K562 (cell line): ENCODE data around the gene TIFAB. TPM values are rescaled to one million over a fixed set of nuclear protein-coding genes. Genes with fewer than 3 reads are reported as not detected.

Experiments
- ATAC-seq: fragments of 200-7000 bp; cut with Tn5 transposase; 3 replicates; pipeline ENCODE4 v1.9.1; 2020; ENCODE audit warnings: moderate library complexity
- BruUV-seq: library from RNA; stranded (reverse); fragments of 400-500 nt; replicated peaks from 2 replicates; lab custom pipeline; 2021; lab: Mats Ljungman, UMichigan
- CTCF ChIA-PET: fragments of 300-600 bp; formaldehyde crosslinking; extraction: SDS; loops from one replicate; lab custom pipeline; 2021; ENCODE audit warnings: low intra/inter-chr PET ratio; lab: Yijun Ruan, JAX
- POLR2A ChIA-PET: fragments of 300-600, 350-650 bp; sonication (Branson Sonifier 250); formaldehyde crosslinking; extraction: SDS; loops from one replicate; lab custom pipeline; 2021; ENCODE audit warnings: antibody characterized with exemption, inconsistent platforms; lab: Yijun Ruan, JAX
- DNase-seq, 4 experiments: peaks; one replicate each; pipeline versions ENCODE4 v3.0.0 to v3.0.0-alpha.2; 2011 to 2018; ENCODE audit warnings: low spot score in 3 of 4, mixed read lengths in 3 of 4; ENCODE audit errors: extremely low read depth in 1 of 4
- FAIRE-seq: peaks from 2 replicates; lab custom pipeline; 2011; peaks lifted over from hg19 to GRCh38; lab: Jason Lieb, UNC
- H2AFZ ChIP-seq: 2 replicates; pipeline ENCODE4 v1.6.0; 2011; ENCODE audit warnings: low read depth, low read length, control low read depth, inconsistent platforms
- H3K27ac ChIP-seq: fragments of 200-600 bp; 3 replicates; pipeline ENCODE4 v1.8.0; 2011; ENCODE audit warnings: low read depth, mild to moderate bottlenecking, control low read depth, inconsistent platforms, low read length, moderate library complexity, mixed read lengths; ENCODE audit errors: extremely low read depth
- H3K27me3 ChIP-seq, 2 experiments: fragments of 300-600 bp in 1 of 2; 2 replicates in 1 of 2; 3 replicates in 1 of 2; pipeline versions ENCODE4 v1.6.0 to v1.8.0; 2011; ENCODE audit warnings: inconsistent platforms in 2 of 2, low read length in 2 of 2, mild to moderate bottlenecking in 1 of 2, mixed read lengths in 1 of 2, moderate library complexity in 1 of 2; ENCODE audit not compliant: control insufficient read depth in 2 of 2, insufficient read depth in 2 of 2
- H3K36me3 ChIP-seq: fragments of 300-600 bp; 3 replicates; pipeline ENCODE4 v1.8.0; 2011; ENCODE audit warnings: mild to moderate bottlenecking, low read length, inconsistent platforms; ENCODE audit not compliant: control insufficient read depth, insufficient read depth
- H3K4me1 ChIP-seq, 2 experiments: fragments of 200-600 bp in 1 of 2; replicated peaks in 1 of 2; 2 replicates in 1 of 2; 3 replicates in 1 of 2; pipeline versions ENCODE4 v1.5.1 to v1.8.0; 2011; ENCODE audit warnings: inconsistent platforms in 2 of 2, low read length in 2 of 2, mild to moderate bottlenecking in 1 of 2, mixed read lengths in 1 of 2, moderate library complexity in 1 of 2; ENCODE audit not compliant: control insufficient read depth in 2 of 2, insufficient read depth in 2 of 2
- H3K4me2 ChIP-seq: 2 replicates; pipeline ENCODE4 v1.6.1; 2011; ENCODE audit warnings: low read length, control low read depth, inconsistent platforms, mixed read lengths; ENCODE audit not compliant: insufficient read depth
- H3K4me3 ChIP-seq: fragments of 200-600 bp; sonication (generic), shearing (Covaris generic); 2 replicates; pipeline ENCODE4 v1.5.1; 2016; ENCODE audit warnings: control low read depth, inconsistent platforms
- H3K79me2 ChIP-seq: fragments of 200-600 bp; 3 replicates; pipeline ENCODE4 v1.8.0; 2011; ENCODE audit warnings: low read length, inconsistent platforms; ENCODE audit not compliant: control insufficient read depth, insufficient read depth
- H3K9ac ChIP-seq, 2 experiments: 2 replicates each; pipeline versions ENCODE4 v1.6.0 to v1.6.1; 2011; ENCODE audit warnings: low read depth in 2 of 2, low read length in 2 of 2, control low read depth in 1 of 2, inconsistent platforms in 1 of 2, mild to moderate bottlenecking in 1 of 2, mixed read lengths in 1 of 2; ENCODE audit not compliant: insufficient read depth in 1 of 2
- H3K9me1 ChIP-seq: one replicate; pipeline ENCODE4 v1.6.0; 2011; ENCODE audit warnings: inconsistent platforms, mild to moderate bottlenecking, low read length, moderate library complexity; ENCODE audit not compliant: control insufficient read depth, insufficient read depth
- H3K9me3 ChIP-seq: replicated peaks from 2 replicates; pipeline ENCODE4 v1.5.1; 2011; ENCODE audit warnings: low read depth, low read length, inconsistent platforms; ENCODE audit not compliant: control insufficient read depth, insufficient read depth
- H4K20me1 ChIP-seq: replicated peaks from 2 replicates; pipeline ENCODE4 v1.6.1; 2011; ENCODE audit warnings: low read length, inconsistent platforms, mixed read lengths; ENCODE audit not compliant: control insufficient read depth, insufficient read depth
- BACH1 ChIP-seq: fragments of 200-800 bp; sonication (Bioruptor generic); IDR thresholded peaks from 2 replicates; pipeline ENCODE4 v1.6.1; 2016; ENCODE audit warnings: missing genetic modification characterization, missing compliant biosample characterization
- CHD2 ChIP-seq: IDR thresholded peaks from 2 replicates; pipeline ENCODE4 v1.6.1; 2011; ENCODE audit warnings: low read depth, low read length
- E2F5 ChIP-seq: sonication (generic); formaldehyde crosslinking; IDR thresholded peaks from 2 replicates; pipeline ENCODE4 v1.8.0; 2022; ENCODE audit warnings: mild to moderate bottlenecking, missing genetic modification reagents
- EP300 ChIP-seq: IDR thresholded peaks from 2 replicates; pipeline ENCODE4 v1.6.1; 2012; ENCODE audit warnings: low read length, improper control_type of control experiment
- EWSR1 ChIP-seq: fragments of 450-650 bp; IDR thresholded peaks from 2 replicates; pipeline ENCODE4 v1.6.1; 2018; ENCODE audit warnings: borderline replicate concordance, mild to moderate bottlenecking, low read depth, moderate library complexity; ENCODE audit not compliant: partially characterized antibody
- FOXP1 ChIP-seq: sonication (generic); formaldehyde crosslinking; IDR thresholded peaks from 2 replicates; pipeline ENCODE4 v1.8.0; 2022; ENCODE audit warnings: mild to moderate bottlenecking, missing genetic modification reagents
- HDAC8 ChIP-seq: fragments of 450-650 bp; IDR thresholded peaks from 2 replicates; pipeline ENCODE4 v1.6.1; 2016; ENCODE audit warnings: mild to moderate bottlenecking, missing genetic modification characterization, moderate library complexity, missing compliant biosample characterization
- NFRKB ChIP-seq: fragments of 450-650 bp; IDR thresholded peaks from 2 replicates; pipeline ENCODE4 v1.6.1; 2016; ENCODE audit warnings: low read depth
- RBBP5 ChIP-seq: fragments of 200-600 bp; sonication (generic); IDR thresholded peaks from 2 replicates; pipeline ENCODE4 v1.6.1; 2012; ENCODE audit warnings: borderline replicate concordance, mild to moderate bottlenecking, low read length, control low read depth, inconsistent platforms; ENCODE audit not compliant: insufficient read depth, poor library complexity, severe bottlenecking
- RBFOX2 ChIP-seq: fragments of 200-400 bp; formaldehyde crosslinking; IDR thresholded peaks from 2 replicates; pipeline ENCODE4 v1.6.1; 2017; ENCODE audit warnings: low read depth, mild to moderate bottlenecking, low read length, moderate library complexity
- RBM14 ChIP-seq: fragments of 200-400 bp; formaldehyde crosslinking; IDR thresholded peaks from 2 replicates; pipeline ENCODE4 v1.6.1; 2018; ENCODE audit warnings: low read depth, mild to moderate bottlenecking, low read length, moderate library complexity, borderline replicate concordance; ENCODE audit not compliant: insufficient read depth
- RCOR1 ChIP-seq, 2 experiments: IDR thresholded peaks; 2 replicates each; pipeline ENCODE4 v1.6.1; 2012; ENCODE audit warnings: low read depth in 2 of 2, low read length in 2 of 2, borderline replicate concordance in 1 of 2, improper control_type of control experiment in 1 of 2
- SMARCE1 ChIP-seq: fragments of 450-650 bp; IDR thresholded peaks from 2 replicates; pipeline ENCODE4 v1.7.1; 2016; ENCODE audit warnings: mild to moderate bottlenecking
- ZFX ChIP-seq: sonication (generic); formaldehyde crosslinking; IDR thresholded peaks from 2 replicates; pipeline ENCODE4 v1.8.0; 2022; ENCODE audit warnings: mild to moderate bottlenecking, missing genetic modification reagents, moderate library complexity
- ZNF740 ChIP-seq, 3 experiments: fragments of 200-800 bp in 1 of 3; sonication (Bioruptor generic) in 1 of 3; sonication (generic) in 1 of 3; formaldehyde crosslinking in 1 of 3; IDR thresholded peaks; 2 replicates each; pipeline versions ENCODE4 v1.6.1 to v1.8.0; 2016 to 2022; ENCODE audit warnings: mild to moderate bottlenecking in 2 of 3, missing compliant biosample characterization in 2 of 3, missing genetic modification characterization in 2 of 3, missing genetic modification reagents in 1 of 3
- ZNF766 ChIP-seq: fragments of 200-800 bp; sonication (Bioruptor generic); conservative IDR thresholded peaks from 2 replicates; pipeline ENCODE4 v1.6.1; 2016; ENCODE audit warnings: missing genetic modification characterization, missing compliant biosample characterization
- WGBS: fragments of 100-300 bp; shearing (Covaris generic); methylation state at CpG from one replicate; pipeline ENCODE4 v1.1.6; 2016; ENCODE audit warnings: low coverage, mixed read lengths; ENCODE audit not compliant: insufficient coverage; ENCODE audit errors: missing lambda C conversion rate; 5-methylcytosine and 5-hydroxymethylcytosine counted together
- in situ Hi-C: fragments of 300-500 bp; cut with MboI; formaldehyde crosslinking; loops from 4 replicates; pipeline ENCODE4 v1.15.0; 2018; ENCODE audit warnings: inconsistent platforms, mixed read lengths
- intact Hi-C: fragments of 100-400 bp; cut with micrococcal nuclease; formaldehyde crosslinking; loops from 2 replicates; pipeline ENCODE4 v1.14.2; 2022
- polyA plus RNA-seq, 8 experiments: library from polyadenylated mRNA; depleted of rRNA in 4 of 8; stranded (reverse) in 5 of 8; unstranded in 3 of 8; fragments of >200 nt; fragmentation: Nextera tagmentation in 2 of 8; fragmentation: Illumina TruSeq in 1 of 8; extraction: Ambion mirVana in 2 of 8; extraction: Trizol in 1 of 8; gene quantifications; 2 replicates each; pipeline versions ENCODE4 v1.2.1 to v1.2.3, GENCODE V29; 2011 to 2014; ENCODE audit warnings: inconsistent platforms in 1 of 8, missing spikeins in 1 of 8
- total RNA-seq, 7 experiments: library from RNA; depleted of rRNA in 6 of 7; stranded (reverse); fragments of >200 nt in 6 of 7; fragmentation: Illumina TruSeq in 2 of 7; extraction: Trizol in 2 of 7; gene quantifications; 2 replicates each; pipeline versions ENCODE4 v1.2.1 to v1.2.3, GENCODE V29; 2011 to 2021; ENCODE audit warnings: low replicate concordance in 1 of 7

Gene TIFAB
- total and polyA plus RNA-seq, 9 of the 15 experiments (the other 6 are each of a cell fraction or from before 2014, with no cell fraction given): not detected

DNA sequence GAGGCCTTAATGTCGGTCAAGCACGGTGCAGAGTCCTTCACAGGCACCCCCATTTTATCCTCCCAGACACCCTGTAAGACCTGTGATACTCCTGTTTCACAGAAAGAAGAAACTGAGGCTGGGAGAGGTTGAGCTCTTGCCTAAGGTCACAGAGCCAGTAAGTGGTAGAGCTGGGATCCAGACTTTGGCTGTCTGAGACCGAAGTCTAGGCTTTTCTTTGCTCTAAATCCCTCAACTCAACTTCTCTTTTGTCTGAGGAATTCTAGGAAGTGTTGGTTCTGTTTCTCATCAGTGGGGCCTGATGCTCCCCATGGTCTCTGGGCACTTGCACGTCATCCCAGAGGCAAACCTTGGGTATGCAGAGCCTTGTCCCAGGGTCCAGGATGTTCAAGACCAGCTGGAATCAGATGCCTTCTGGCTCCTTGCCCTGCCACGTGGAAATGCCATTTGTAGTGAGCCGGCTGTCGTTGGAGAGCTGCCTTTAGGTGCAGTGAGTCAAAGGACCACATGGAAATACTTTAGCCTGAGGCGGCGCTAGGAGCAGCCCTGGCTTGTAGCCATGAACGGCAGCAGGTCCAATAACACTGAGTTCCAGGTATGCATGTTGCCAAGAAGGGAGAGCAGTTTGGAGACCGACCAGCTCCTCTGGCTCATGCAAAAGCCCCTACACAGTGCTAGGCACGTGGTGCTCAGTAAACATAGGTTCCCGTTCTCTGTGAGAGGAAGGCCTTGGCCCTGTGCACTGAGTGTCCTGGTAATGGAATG, 14.2 kb downstream of the TIFAB start (continued):
- TF ChIP-seq ZNF740 (CRISPR knock-in tag; IDR thresholded peaks at IDR 0.05): no peak
- TF ChIP-seq ZNF740 (tag; IDR thresholded peaks at IDR 0.05): peak in 1 of 2 experiments; percentile 29; a peak in 1 of 4 replicates
- peak; percentile 60; the same call in 1 of the 2 replicates for TF ChIP-seq HDAC8 (tag)
- TF ChIP-seq E2F5 (CRISPR knock-in tag): no peak
- no peak for TF ChIP-seq EWSR1

- WGBS: 4% methylated on average over 6 of the region's 7 CpGs
- no peaks in the 10 kb centered on the region for H3K9me3 ChIP-seq
- intact Hi-C loops: loop anchor here (1.0 kb wide), 1 partner anchor 20 kb away; no protein-coding TSS in a partner anchor
- H3K9me1 ChIP-seq: no peaks in the 10 kb centered on the region
- no peak overlapping the region for H3K4me3 ChIP-seq
- BruUV-seq: no TSS peak
- H3K79me2 ChIP-seq: no peaks in the 10 kb centered on the region
- peaks cover 36 to 41% of the 10 kb centered on the region in 2 experiments for H3K4me1 ChIP-seq
- DNase-seq (peak; percentile 62 to 80 (median 71)), FAIRE-seq (peak; percentile 88), ATAC-seq (peak; percentile 80)
- POLR2A ChIA-PET: interaction anchor here (0.6 to 2.0 kb wide), 2 partner anchors 11 to 135 kb away, joined by 3 to 9 read pairs; no protein-coding TSS in a partner anchor
- in situ Hi-C loops: no loop called here
- H3K27me3 ChIP-seq: no peaks in the 10 kb centered on the region
- H3K9ac ChIP-seq: peak overlapping the region; percentile 13 to 75; a peak in 3 of 4 replicates
- peak overlapping the region; percentile 61; the same call in 2 of the 3 replicates for H3K27ac ChIP-seq
- H3K4me2 ChIP-seq: peak overlapping the region; percentile 7
- H2AFZ ChIP-seq: peak overlapping the region; percentile 92
- CTCF ChIA-PET: no interaction called here
- no peaks in the 10 kb centered on the region for H3K36me3 ChIP-seq
- no peaks in the 10 kb centered on the region for H4K20me1 ChIP-seq
- TF ChIP-seq RBBP5 (peak; percentile 28), BACH1 (tag) (no peak), EP300 (peak; percentile 7; the same call in 1 of the 2 replicates), FOXP1 (CRISPR knock-in tag) (peak; percentile 41; the same call in 1 of the 2 replicates), SMARCE1 (peak; percentile 73), RBM14 (no peak), CHD2 (no peak), ZFX (CRISPR knock-in tag) (peak; percentile 41), RCOR1 (IDR thresholded peaks at IDR 0.05; ENCODE audit: borderline replicate concordance in 1 of 2, low read depth in 2 of 2, low read length in 2 of 2) (peak in 1 of 2 experiments; percentile 50; a peak in 2 of 4 replicates), RBFOX2 (no peak), ZNF766 (0 out of 2 replicates have a peak, but pooled peaks have one; percentile 42), NFRKB (peak; percentile 40; the same call in 1 of the 2 replicates)
Observed at GRCh38 chr5:135437422-135437795, 14.7 kb downstream of the TIFAB start.
